WTC11 (cell line): ENCODE results near the gene FHIP1B. TPM values are rescaled to one million over a fixed set of nuclear protein-coding genes. Genes with fewer than 3 reads are reported as not detected.

Source experiments
- total RNA-seq: library from RNA; stranded (reverse); gene quantifications from 3 replicates; pipeline ENCODE4 v1.2.3, GENCODE V29; 2021

The FHIP1B gene
- total RNA-seq, 1 experiment from 2014 or later, result 24.8 TPM

Other genes starting within 250 kb of the FHIP1B start
- gene OR52L1, start 247.7 kb downstream of the FHIP1B start, total RNA-seq, result 0.15 to 0.44 TPM in 2 of 3 replicates, not detected in the other
- 0.20 to 0.46 TPM (median 0.25 TPM) in 3 replicates for gene OR56A4, start 227.7 kb downstream of the FHIP1B start, total RNA-seq
- gene OR56A1, start 203.9 kb downstream of the FHIP1B start, total RNA-seq, result 0.14 to 0.35 TPM (median 0.14 TPM) in 3 replicates
- not detected in 3 replicates for gene OR56B4, start 127.0 kb downstream of the FHIP1B start, total RNA-seq
- gene OR52B2, start 64.3 kb downstream of the FHIP1B start, total RNA-seq, result not detected in 3 replicates
- not detected in 3 replicates for gene OR52W1, start 35.4 kb downstream of the FHIP1B start, total RNA-seq
- not detected in 3 replicates for gene C11orf42, start 29.1 kb downstream of the FHIP1B start, total RNA-seq
- gene CNGA4, start 4.5 kb upstream of the FHIP1B start, total RNA-seq, result 0.35 to 0.82 TPM (median 0.50 TPM) in 3 replicates
- 6.1 to 7.4 TPM (median 7.1 TPM) in 3 replicates for gene CCKBR, start 25.2 kb upstream of the FHIP1B start, total RNA-seq
- 27.3 to 41.5 TPM (median 28.0 TPM) in 3 replicates for gene CAVIN3, start 85.9 kb upstream of the FHIP1B start, total RNA-seq
- gene SMPD1, start 155.8 kb upstream of the FHIP1B start, total RNA-seq, result 4.4 to 6.6 TPM (median 5.6 TPM) in 3 replicates
- gene APBB1, start 184.5 kb upstream of the FHIP1B start, total RNA-seq, result 32.1 to 33.1 TPM (median 32.7 TPM) in 3 replicates
- gene HPX, start 206.4 kb upstream of the FHIP1B start, total RNA-seq, result 1.4 to 2.4 TPM (median 1.7 TPM) in 3 replicates
- 16.6 to 21.3 TPM (median 19.0 TPM) in 3 replicates for gene TRIM3, start 239.3 kb upstream of the FHIP1B start, total RNA-seq
- gene ARFIP2, start 246.7 kb upstream of the FHIP1B start, total RNA-seq, result 46.0 to 53.1 TPM (median 46.1 TPM) in 3 replicates
- gene TIMM10B, start 246.9 kb upstream of the FHIP1B start, total RNA-seq, result 35.8 to 42.6 TPM (median 36.1 TPM) in 3 replicates